Endothelial cell of coronary artery (primary cell): ENCODE data around the gene CEP41. TPM values are rescaled to one million over a fixed set of nuclear protein-coding genes. Genes with fewer than 3 reads are reported as not detected.

Source experiments
- total RNA-seq: library from RNA; depleted of rRNA; stranded (reverse); fragments of >200 nt; gene quantifications from 2 replicates; pipeline ENCODE4 v1.2.3, GENCODE V29; 2014

CEP41 gene, protein sequence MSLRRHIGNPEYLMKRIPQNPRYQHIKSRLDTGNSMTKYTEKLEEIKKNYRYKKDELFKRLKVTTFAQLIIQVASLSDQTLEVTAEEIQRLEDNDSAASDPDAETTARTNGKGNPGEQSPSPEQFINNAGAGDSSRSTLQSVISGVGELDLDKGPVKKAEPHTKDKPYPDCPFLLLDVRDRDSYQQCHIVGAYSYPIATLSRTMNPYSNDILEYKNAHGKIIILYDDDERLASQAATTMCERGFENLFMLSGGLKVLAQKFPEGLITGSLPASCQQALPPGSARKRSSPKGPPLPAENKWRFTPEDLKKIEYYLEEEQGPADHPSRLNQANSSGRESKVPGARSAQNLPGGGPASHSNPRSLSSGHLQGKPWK
- total RNA-seq = 6.6 and 7.1 TPM in 2 replicates

DNA sequence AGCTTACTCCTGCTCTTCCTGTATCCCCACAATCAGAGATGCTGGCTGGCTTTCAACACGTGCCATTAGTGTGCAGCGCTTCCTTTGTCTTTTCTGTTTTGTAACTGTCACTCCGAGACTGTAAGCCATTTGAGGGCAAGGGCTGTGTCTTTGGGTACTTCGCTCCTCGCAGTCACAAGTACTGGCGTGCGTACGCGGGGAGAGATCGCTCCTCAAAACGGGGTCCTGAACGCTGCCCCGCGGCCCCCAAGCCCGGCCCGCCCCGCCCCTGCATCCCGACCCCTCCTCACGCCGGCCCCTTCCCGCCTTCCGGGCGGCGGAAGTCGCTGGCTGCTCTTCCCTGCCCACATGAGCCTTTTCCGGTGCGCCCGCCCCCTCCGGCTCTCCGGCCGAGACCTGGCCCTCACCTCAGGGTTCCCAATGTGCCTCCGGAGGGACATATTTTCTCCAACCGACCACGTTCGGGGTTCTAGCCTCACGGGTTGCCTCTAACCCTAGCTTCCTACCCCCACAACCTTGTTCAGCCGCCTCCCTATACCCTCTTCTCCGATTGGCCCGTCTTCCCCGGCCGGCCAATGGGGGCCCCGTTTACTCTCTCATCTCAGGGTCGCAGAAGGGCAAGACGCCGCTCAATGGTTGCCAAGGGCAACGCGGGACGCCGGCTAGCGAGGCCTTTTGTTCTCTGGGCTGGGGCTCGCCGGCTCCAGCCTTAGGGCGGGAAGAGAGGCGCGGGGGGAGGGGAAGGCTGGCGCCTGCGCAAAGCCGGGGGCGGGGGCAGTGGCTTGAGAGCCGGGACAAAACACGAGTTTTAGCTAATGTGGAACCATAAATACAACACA is at the start of gene CEP41:
TSS of gene CEP41 (minus strand) at position 490 of the 839 bp plus-strand sequence. CDS start at position 440, 50 bp downstream.

DNA sequence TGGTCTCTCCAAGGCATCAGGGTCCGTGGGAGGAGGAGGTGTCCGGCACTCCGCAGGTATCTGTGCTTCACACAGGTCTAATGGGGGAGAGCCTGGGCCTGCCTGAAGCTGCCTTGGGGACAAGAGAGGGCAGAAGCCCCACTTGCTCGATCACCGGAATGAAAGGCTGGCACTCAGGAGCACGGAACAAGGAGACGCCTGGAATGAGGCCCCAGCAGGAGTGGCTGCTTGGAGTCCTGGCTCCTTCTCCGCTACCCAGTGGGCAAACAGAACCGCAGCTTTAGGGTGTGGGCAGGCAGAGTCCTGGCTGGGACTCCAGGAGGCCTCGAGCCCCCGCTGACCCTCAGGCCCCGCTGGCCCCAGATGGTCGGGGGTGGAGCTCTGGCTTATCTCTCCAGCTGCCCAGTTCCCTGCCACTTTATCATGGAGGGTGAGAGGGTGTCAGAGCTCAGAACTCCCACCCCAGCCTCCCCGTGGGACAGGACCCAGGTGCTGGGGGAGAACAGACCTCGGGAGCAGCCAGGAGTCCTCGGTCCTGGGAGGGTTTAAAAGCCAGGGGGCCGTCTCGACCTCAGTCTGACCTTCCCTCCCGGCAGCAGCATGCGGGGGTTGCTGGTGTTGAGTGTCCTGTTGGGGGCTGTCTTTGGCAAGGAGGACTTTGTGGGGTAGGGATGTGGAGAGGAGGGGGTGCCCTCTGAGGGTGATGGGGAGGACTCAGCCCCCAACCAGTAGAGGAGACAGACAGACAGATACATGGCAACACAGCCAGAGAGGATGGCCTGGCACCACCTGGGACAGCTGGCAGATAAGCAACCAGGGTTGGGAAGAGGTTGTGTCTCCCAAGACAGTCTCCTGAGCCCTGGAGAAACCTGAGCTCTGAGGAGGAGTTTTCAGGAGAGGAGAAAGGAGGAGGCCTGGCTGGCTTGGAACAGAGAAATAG is 60.6 kb downstream of the CEP41 start, which contains the start of gene CPA1:
TSS of gene CPA1 (plus strand) at position 574 of the 940 bp plus-strand sequence. CDS start at position 601, 27 bp downstream.

GRCh38 chr7:130344271-130344866 is 96.4 kb downstream of the CEP41 start, which contains the start of gene CPA5:
Gene CPA5, plus strand, starts transcription at chr7:130344816. Its CDS starts 1,670 bp downstream, at chr7:130346486.

Other genes starting within 250 kb of the CEP41 start
- 6.1 and 6.3 TPM in 2 replicates for gene TMEM209, start 235.6 kb downstream of the CEP41 start, total RNA-seq
- not detected in 2 replicates for gene SSMEM1, start 233.2 kb downstream of the CEP41 start, total RNA-seq
- gene CPA2, start 174.2 kb downstream of the CEP41 start, total RNA-seq = not detected in 2 replicates
- 0.27 and 35.0 TPM in 2 replicates for gene CPA4, start 147.9 kb downstream of the CEP41 start, total RNA-seq
- not detected in 2 replicates for gene CPA5, start 96.2 kb downstream of the CEP41 start, total RNA-seq
- not detected in 2 replicates for gene CPA1, start 60.5 kb downstream of the CEP41 start, total RNA-seq
- 8.3 and 52.8 TPM in 2 replicates for gene MEST, start 51.1 kb upstream of the CEP41 start, total RNA-seq
- 8.3 and 17.5 TPM in 2 replicates for gene COPG2, start 227.7 kb upstream of the CEP41 start, total RNA-seq
- not detected in 2 replicates for gene TSGA13, start 245.5 kb upstream of the CEP41 start, total RNA-seq